ENCODE results near the gene EGR4. TPM values are rescaled to one million over a fixed set of nuclear protein-coding genes. Genes with fewer than 3 reads are reported as not detected.

Gene EGR4
- total RNA-seq, 2 experiments from 2014 or later, result 0.14 to 0.17 TPM

- no peaks in the 10 kb centered on the region for H3K9me3 Mint-ChIP-seq
- Histone ChIP-seq H3K27me3 (ENCODE audit: control insufficient read depth in 1 of 2, insufficient read depth in 2 of 2, low read length in 2 of 2) (no peaks in the 10 kb centered on the region), H3K4me1 (ENCODE audit: insufficient read depth, low read length) (peaks cover 14% of the 10 kb centered on the region), H3K36me3 (ENCODE audit: insufficient read depth, low read length) (no peaks in the 10 kb centered on the region), H3K27ac (ENCODE audit: low read depth in 1 of 2, low read length in 2 of 2) (no peak overlapping the region), H3K4me3 (ENCODE audit: low read length) (no peak overlapping the region), H3K9me3 (ENCODE audit: control insufficient read depth in 1 of 2, insufficient read depth in 1 of 2, low read length in 2 of 2) (no peaks in the 10 kb centered on the region)
- intact Hi-C loops (cut with DNase I, micrococcal nuclease), result no loop called here
- no peak overlapping the region for H3K27ac Mint-ChIP-seq
- H3K36me3 Mint-ChIP-seq (ENCODE audit: low read depth), result peaks cover 35% of the 10 kb centered on the region
- ATAC-seq (ENCODE audit: poor library complexity) (no peak), DNase-seq (no peak)
- H3K4me1 Mint-ChIP-seq (ENCODE audit: low read depth), result peaks cover 6% of the 10 kb centered on the region
- ChIA-PET POLR2A (no interaction called here), CTCF (no interaction called here)
- H3K27me3 Mint-ChIP-seq, result no peaks in the 10 kb centered on the region
- H3K4me3 Mint-ChIP-seq, result no peak overlapping the region
- TF ChIP-seq, protein P1, sequence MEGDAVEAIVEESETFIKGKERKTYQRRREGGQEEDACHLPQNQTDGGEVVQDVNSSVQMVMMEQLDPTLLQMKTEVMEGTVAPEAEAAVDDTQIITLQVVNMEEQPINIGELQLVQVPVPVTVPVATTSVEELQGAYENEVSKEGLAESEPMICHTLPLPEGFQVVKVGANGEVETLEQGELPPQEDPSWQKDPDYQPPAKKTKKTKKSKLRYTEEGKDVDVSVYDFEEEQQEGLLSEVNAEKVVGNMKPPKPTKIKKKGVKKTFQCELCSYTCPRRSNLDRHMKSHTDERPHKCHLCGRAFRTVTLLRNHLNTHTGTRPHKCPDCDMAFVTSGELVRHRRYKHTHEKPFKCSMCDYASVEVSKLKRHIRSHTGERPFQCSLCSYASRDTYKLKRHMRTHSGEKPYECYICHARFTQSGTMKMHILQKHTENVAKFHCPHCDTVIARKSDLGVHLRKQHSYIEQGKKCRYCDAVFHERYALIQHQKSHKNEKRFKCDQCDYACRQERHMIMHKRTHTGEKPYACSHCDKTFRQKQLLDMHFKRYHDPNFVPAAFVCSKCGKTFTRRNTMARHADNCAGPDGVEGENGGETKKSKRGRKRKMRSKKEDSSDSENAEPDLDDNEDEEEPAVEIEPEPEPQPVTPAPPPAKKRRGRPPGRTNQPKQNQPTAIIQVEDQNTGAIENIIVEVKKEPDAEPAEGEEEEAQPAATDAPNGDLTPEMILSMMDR (IDR thresholded peaks at IDR 0.05), result no peak
Observed at GRCh38 chr2:73262108-73262651, 31.2 kb downstream of the EGR4 start.

- H3K36me3 ChIP-seq (ENCODE audit: insufficient read depth, low read length), result no peaks in the 10 kb centered on the region
- H3K4me3 ChIP-seq (ENCODE audit: low read length), result no peak overlapping the region
- H3K27ac Mint-ChIP-seq, result no peak overlapping the region
- intact Hi-C loops (cut with DNase I, micrococcal nuclease), result no loop called here
- ChIA-PET POLR2A (no interaction called here), CTCF (no interaction called here)
- no peaks in the 10 kb centered on the region for H3K27me3 Mint-ChIP-seq
- H3K9me3 Mint-ChIP-seq, result no peaks in the 10 kb centered on the region
- no peaks in the 10 kb centered on the region for H3K9me3 ChIP-seq (ENCODE audit: control insufficient read depth in 1 of 2, insufficient read depth in 1 of 2, low read length in 2 of 2)
- H3K4me3 Mint-ChIP-seq, result no peak overlapping the region
- TF ChIP-seq, protein P1 (IDR thresholded peaks at IDR 0.05), result no peak
- DNase-seq, result peak in 1 of 14 experiments; percentile 29
- peaks cover 29% of the 10 kb centered on the region for H3K36me3 Mint-ChIP-seq (ENCODE audit: low read depth)
- H3K27ac ChIP-seq (ENCODE audit: low read depth in 1 of 2, low read length in 2 of 2), result no peak overlapping the region
- ATAC-seq (ENCODE audit: poor library complexity), result no peak
- H3K4me1 ChIP-seq (ENCODE audit: insufficient read depth, low read length), result peaks cover 13% of the 10 kb centered on the region
- no peaks in the 10 kb centered on the region for H3K4me1 Mint-ChIP-seq (ENCODE audit: low read depth)
- no peaks in the 10 kb centered on the region for H3K27me3 ChIP-seq (ENCODE audit: control insufficient read depth in 1 of 2, insufficient read depth in 2 of 2, low read length in 2 of 2)
Observed at GRCh38 chr2:73260338-73260984, 32.9 kb downstream of the EGR4 start.

- ATAC-seq (ENCODE audit: poor library complexity) (no peak), DNase-seq (no peak)
- H3K36me3 Mint-ChIP-seq (ENCODE audit: low read depth), result peaks cover 29% of the 10 kb centered on the region
- H3K4me1 ChIP-seq (ENCODE audit: insufficient read depth, low read length), result peaks cover 13% of the 10 kb centered on the region
- ChIA-PET POLR2A (no interaction called here), CTCF (no interaction called here)
- no peaks in the 10 kb centered on the region for H3K9me3 Mint-ChIP-seq
- H3K27me3 Mint-ChIP-seq, result no peaks in the 10 kb centered on the region
- H3K4me3 ChIP-seq (ENCODE audit: low read length), result no peak overlapping the region
- TF ChIP-seq, protein P1 (IDR thresholded peaks at IDR 0.05), result no peak
- no peak overlapping the region for H3K27ac Mint-ChIP-seq
- no peaks in the 10 kb centered on the region for H3K36me3 ChIP-seq (ENCODE audit: insufficient read depth, low read length)
- no peak overlapping the region for H3K4me3 Mint-ChIP-seq
- H3K27ac ChIP-seq (ENCODE audit: low read depth in 1 of 2, low read length in 2 of 2), result no peak overlapping the region
- no peaks in the 10 kb centered on the region for H3K9me3 ChIP-seq (ENCODE audit: control insufficient read depth in 1 of 2, insufficient read depth in 1 of 2, low read length in 2 of 2)
- intact Hi-C loops (cut with DNase I, micrococcal nuclease), result no loop called here
- H3K4me1 Mint-ChIP-seq (ENCODE audit: low read depth), result no peaks in the 10 kb centered on the region
- H3K27me3 ChIP-seq (ENCODE audit: control insufficient read depth in 1 of 2, insufficient read depth in 2 of 2, low read length in 2 of 2), result no peaks in the 10 kb centered on the region
Observed at GRCh38 chr2:73259704-73260337, 33.5 kb downstream of the EGR4 start.
